Inflammatory macrophage treated with lipopolysaccharide for 1 hour (primary cell): ENCODE results near the gene UBL7.
A peak's percentile ranks its signal among the peaks of the same experiment; 100 is the strongest.

Experiments
- DNase-seq, 2 donors: peaks; one replicate each; pipeline ENCODE4 v3.0.0-alpha.2; 2020 to 2022

The UBL7 gene

GRCh38 chr15:74421302-74422245 lies 39.4 kb downstream of the UBL7 start:
- no peak for DNase-seq

GRCh38 chr15:74420193-74420905 lies 40.6 kb downstream of the UBL7 start:
- DNase-seq, result no peak

GRCh38 chr15:74419432-74419831 lies 41.5 kb downstream of the UBL7 start:
- no peak for DNase-seq

- DNase-seq, result no peak
Measured at GRCh38 chr15:74418575-74419338, 42.2 kb downstream of the UBL7 start.

GRCh38 chr15:74417670-74418069 lies 43.3 kb downstream of the UBL7 start:
- no peak for DNase-seq

GRCh38 chr15:74417225-74417624 lies 43.7 kb downstream of the UBL7 start:
- DNase-seq, result no peak

- no peak for DNase-seq
Measured at GRCh38 chr15:74415966-74416916, 44.7 kb downstream of the UBL7 start.

- no peak for DNase-seq
Measured at GRCh38 chr15:74414603-74415338, 46.2 kb downstream of the UBL7 start.

- no peak for DNase-seq
Measured at GRCh38 chr15:74414081-74414580, 46.8 kb downstream of the UBL7 start.

- DNase-seq, result no peak
Measured at GRCh38 chr15:74413350-74414080, 47.4 kb downstream of the UBL7 start.

GRCh38 chr15:74412159-74412558 lies 48.8 kb downstream of the UBL7 start:
- no peak for DNase-seq

GRCh38 chr15:74411686-74412085 lies 49.3 kb downstream of the UBL7 start:
- no peak for DNase-seq

- DNase-seq, result no peak
Measured at GRCh38 chr15:74410502-74410901, 50.5 kb downstream of the UBL7 start.

GRCh38 chr15:74409225-74409624 lies 51.7 kb downstream of the UBL7 start:
- DNase-seq, result no peak

- no peak for DNase-seq
Measured at GRCh38 chr15:74408815-74409214, 52.1 kb downstream of the UBL7 start.

- DNase-seq, result no peak
Measured at GRCh38 chr15:74408385-74408784, 52.6 kb downstream of the UBL7 start.

GRCh38 chr15:74406992-74407705 lies 53.8 kb downstream of the UBL7 start:
- DNase-seq, result peak in 1 of 2 donors; percentile 42

GRCh38 chr15:74406517-74406916 lies 54.4 kb downstream of the UBL7 start:
- DNase-seq, result no peak

- DNase-seq, result no peak
Measured at GRCh38 chr15:74405823-74406222, 55.1 kb downstream of the UBL7 start.
